ENCODE data around the gene TMEFF2. TPM values are rescaled to one million over a fixed set of nuclear protein-coding genes. Genes with fewer than 3 reads are reported as not detected.

TMEFF2 gene
- total and polyA plus RNA-seq, 2 of the 8 experiments (the other 6 are each of a cell fraction or from before 2014, with no cell fraction given) = 0.91 to 3.7 TPM

DNA sequence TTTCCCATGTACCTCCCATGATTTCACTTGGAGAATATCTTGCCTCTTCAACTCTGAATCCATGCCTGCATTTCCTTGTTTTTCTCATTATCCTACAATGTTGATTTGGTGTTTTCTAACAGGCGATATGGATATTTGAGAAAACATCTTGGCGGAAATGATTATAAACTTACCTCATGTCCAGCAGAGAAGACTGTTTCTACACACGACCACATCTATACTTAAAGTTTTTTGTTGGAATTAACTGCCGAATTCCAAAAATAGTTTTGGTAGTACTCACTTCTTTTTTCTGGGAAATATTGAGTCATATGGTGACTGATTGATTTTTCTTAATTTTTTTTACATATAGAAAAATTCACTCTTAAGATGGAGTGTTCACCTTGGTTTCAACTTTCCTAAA is 41.4 kb upstream of the TMEFF2 start:
- Histone ChIP-seq H2BK5ac (ENCODE audit: low read depth, low read length) (no peak overlapping the region), H3K18ac (ENCODE audit: extremely low read depth, low read length) (no peak overlapping the region), H2AFZ (ENCODE audit: low read length) (no peak overlapping the region), H3K36me3 (ENCODE audit: control insufficient read depth in 2 of 4, insufficient read depth in 4 of 4, low read length in 3 of 4) (no peaks in the 10 kb centered on the region), H2BK20ac (ENCODE audit: low read length) (no peak overlapping the region), H4K5ac (ENCODE audit: insufficient read length, low read depth, low read length) (no peak overlapping the region), H2BK15ac (ENCODE audit: low read length) (no peak overlapping the region), H3K79me1 (ENCODE audit: low read depth, low read length) (no peaks in the 10 kb centered on the region), H3K4me1 (replicated peaks in 1 of 4; ENCODE audit: control insufficient read depth in 3 of 4, insufficient read depth in 4 of 4, low read length in 3 of 4) (no peaks in the 10 kb centered on the region), H4K20me1 (replicated peaks in 1 of 2; ENCODE audit: control insufficient read depth in 1 of 2, insufficient read depth in 2 of 2, low read length in 2 of 2) (no peaks in the 10 kb centered on the region), H3K27me3 (replicated peaks in 1 of 4; ENCODE audit: control insufficient read depth in 3 of 4, extremely low read depth in 1 of 4, insufficient read depth in 3 of 4, low read length in 3 of 4) (peaks cover 0 to 1% (median 0%) of the 10 kb centered on the region in 4 experiments; a peak in 1 of 7 replicates), H3K4me3 (ENCODE audit: extremely low read depth in 1 of 4, insufficient read depth in 2 of 4, low read depth in 3 of 4, low read length in 4 of 4) (no peak overlapping the region), H2BK12ac (ENCODE audit: low read depth, low read length) (no peak overlapping the region), H3K9me3 (ENCODE audit: insufficient read depth in 2 of 2, low read depth in 1 of 2, low read length in 1 of 2) (no peaks in the 10 kb centered on the region), H3K56ac (replicated peaks; ENCODE audit: insufficient read length, low read depth, low read length) (no peak overlapping the region), H3K14ac (ENCODE audit: insufficient read length) (no peak overlapping the region), H3K23me2 (ENCODE audit: low read depth, low read length) (no peaks in the 10 kb centered on the region), H4K8ac (ENCODE audit: extremely low read depth, insufficient read depth, low read length) (no peak overlapping the region), H3K9ac (replicated peaks in 1 of 4; ENCODE audit: extremely low read depth in 1 of 4, low read depth in 3 of 4, low read length in 3 of 4) (no peak overlapping the region), H3K4me2 (ENCODE audit: insufficient read depth in 1 of 2, low read depth in 2 of 2, low read length in 2 of 2) (no peak overlapping the region), H3K4ac (replicated peaks; ENCODE audit: insufficient read length, low read depth, low read length) (no peak overlapping the region), H3K79me2 (ENCODE audit: control insufficient read depth in 1 of 2, insufficient read depth in 2 of 2, low read length in 2 of 2) (no peaks in the 10 kb centered on the region), H3K23ac (ENCODE audit: insufficient read length) (no peak overlapping the region), H2AK5ac (ENCODE audit: low read depth, low read length) (no peak overlapping the region), H3K27ac (ENCODE audit: low read depth, low read length) (no peak overlapping the region), H2BK120ac (replicated peaks; ENCODE audit: low read depth, low read length) (no peak overlapping the region), H4K91ac (replicated peaks; ENCODE audit: insufficient read length, low read length) (no peak overlapping the region)
- WGBS, 2 experiments (ENCODE audit: extremely low coverage in 1 of 2, insufficient coverage in 1 of 2, insufficient read length in 1 of 2, insufficient replicate concordance in 2 of 2, low coverage in 1 of 2, low lambda C conversion rate in 2 of 2, missing lambda C conversion rate in 1 of 2) = 83% methylated on average over 4 of the region's 4 CpGs; no CpG with 5 or more reads in 1 of the 2 experiments
- DNase-seq (ENCODE audit: low read depth in 1 of 2, low spot score in 2 of 2) (no peak), FAIRE-seq (no peak)
- ChIA-PET POLR2A (ENCODE audit: partially characterized antibody) (no interaction called here), CTCF (ENCODE audit: partially characterized antibody) (no interaction called here)
- TF ChIP-seq HDAC6 (IDR thresholded peaks at IDR 0.05; ENCODE audit: low read depth, low read length) (no peak), CHD2 (IDR thresholded peaks at IDR 0.05; ENCODE audit: low read length) (no peak), ASH2L (IDR thresholded peaks at IDR 0.05; ENCODE audit: low read length) (no peak), JUND (IDR thresholded peaks at IDR 0.05; ENCODE audit: low read length) (no peak), FOSL1 (IDR thresholded peaks at IDR 0.05; ENCODE audit: insufficient read depth, low read depth, low read length) (no peak), TEAD4 (IDR thresholded peaks at IDR 0.05; ENCODE audit: low read depth, low read length) (no peak), SRF (IDR thresholded peaks at IDR 0.05; ENCODE audit: low read depth, low read length) (no peak), GTF2F1 (IDR thresholded peaks at IDR 0.05; ENCODE audit: borderline replicate concordance, low read depth, low read length) (no peak), KDM1A (IDR thresholded peaks at IDR 0.05; ENCODE audit: borderline replicate concordance, low read length) (no peak), BCL11A (IDR thresholded peaks at IDR 0.05; ENCODE audit: low read depth in 2 of 2, low read length in 2 of 2) (no peak), SP4 (IDR thresholded peaks at IDR 0.05; ENCODE audit: low read length) (no peak), HDAC2 (IDR thresholded peaks at IDR 0.05; ENCODE audit: borderline replicate concordance in 1 of 2, low read depth in 2 of 2, low read length in 2 of 2) (no peak), SP1 (IDR thresholded peaks at IDR 0.05; ENCODE audit: low read depth, low read length) (no peak), CBX5 (IDR thresholded peaks at IDR 0.05; ENCODE audit: low read depth, low read length) (no peak), RNF2 (IDR thresholded peaks at IDR 0.05; ENCODE audit: borderline replicate concordance, low read depth, low read length, missing control alignments, poor library complexity, severe bottlenecking) (no peak), SUZ12 (IDR thresholded peaks at IDR 0.05; ENCODE audit: low read length) (no peak)

All from H1 (cell line).